SK-N-SH (cell line): ENCODE data around the gene MRM1. TPM values are rescaled to one million over a fixed set of nuclear protein-coding genes. Genes with fewer than 3 reads are reported as not detected.

Experiments used
- CTCF ChIA-PET: fragments of 300-600, 350-600 bp; formaldehyde crosslinking; extraction: SDS; loops from one replicate; lab custom pipeline; 2021; lab: Yijun Ruan, JAX
- POLR2A ChIA-PET: fragments of 350-600 bp; sonication (Branson Sonifier 250); formaldehyde crosslinking; extraction: SDS; loops from one replicate; lab custom pipeline; 2020; ENCODE audit warnings: antibody characterized with exemption, inconsistent platforms; lab: Yijun Ruan, JAX
- DNase-seq: peaks from one replicate; pipeline ENCODE4 v3.0.0; 2012
- H2AFZ ChIP-seq: fragments of 200-600 bp; sonication (generic); 2 replicates; pipeline ENCODE4 v1.8.1; 2016; ENCODE audit warnings: antibody characterized with exemption, mild to moderate bottlenecking, low read depth
- H3F3A ChIP-seq: fragments of 200-600 bp; sonication (generic); replicated peaks from 2 replicates; pipeline ENCODE3; 2016; ENCODE audit warnings: antibody characterized with exemption, mild to moderate bottlenecking; ENCODE audit not compliant: insufficient read depth
- H3K27ac ChIP-seq, 2 experiments: fragments of 200-500 bp in 1 of 2; fragments of 200-600 bp in 1 of 2; sonication (Bioruptor generic) in 1 of 2; sonication (generic), shearing (Covaris generic) in 1 of 2; 2 replicates each; pipeline versions ENCODE4 v1.5.1 to v1.6.1; 2014 to 2016; ENCODE audit warnings: low read depth in 2 of 2, inconsistent platforms in 1 of 2, low read length in 1 of 2, mild to moderate bottlenecking in 1 of 2, mixed read lengths in 1 of 2
- H3K27me3 ChIP-seq: fragments of 200-600 bp; sonication (generic), shearing (Covaris generic); 2 replicates; pipeline ENCODE4 v1.6.1; 2016; ENCODE audit warnings: mixed run types; ENCODE audit not compliant: insufficient read depth
- H3K36me3 ChIP-seq, 2 experiments: fragments of 200-500 bp in 1 of 2; fragments of 200-600 bp in 1 of 2; sonication (Bioruptor generic) in 1 of 2; sonication (generic) in 1 of 2; replicated peaks in 1 of 2; 2 replicates each; pipeline versions ENCODE3 to v1.5.1; 2014 to 2016; ENCODE audit warnings: low read length in 1 of 2, mild to moderate bottlenecking in 1 of 2; ENCODE audit not compliant: insufficient read depth in 2 of 2, control insufficient read depth in 1 of 2
- H3K4me1 ChIP-seq, 2 experiments: fragments of 200-500 bp in 1 of 2; fragments of 200-600 bp in 1 of 2; sonication (Bioruptor generic) in 1 of 2; sonication (generic), shearing (Covaris generic) in 1 of 2; 2 replicates each; pipeline versions ENCODE4 v1.5.1 to v1.6.1; 2014 to 2016; ENCODE audit warnings: low read depth in 1 of 2, low read length in 1 of 2, mixed run types in 1 of 2; ENCODE audit not compliant: insufficient read depth in 2 of 2, control insufficient read depth in 1 of 2
- H3K4me2 ChIP-seq: fragments of 200-600 bp; sonication (generic), shearing (Covaris generic); 2 replicates; pipeline ENCODE4 v1.6.1; 2017; ENCODE audit warnings: mixed run types
- H3K4me3 ChIP-seq, 2 experiments: fragments of 200-500 bp in 1 of 2; fragments of 200-600 bp in 1 of 2; sonication (Bioruptor generic) in 1 of 2; sonication (generic), shearing (Covaris generic) in 1 of 2; 2 replicates each; pipeline versions ENCODE4 v1.5.1 to v1.8.1; 2014 to 2016; ENCODE audit warnings: low read depth in 2 of 2, inconsistent platforms in 1 of 2, low read length in 1 of 2, mild to moderate bottlenecking in 1 of 2, mixed read lengths in 1 of 2, moderate library complexity in 1 of 2
- H3K79me2 ChIP-seq: fragments of 200-600 bp; sonication (generic); 2 replicates; pipeline ENCODE4 v1.8.1; 2017; ENCODE audit warnings: mild to moderate bottlenecking; ENCODE audit not compliant: insufficient read depth
- H3K9ac ChIP-seq: fragments of 200-600 bp; sonication (generic); 2 replicates; pipeline ENCODE4 v1.6.1; 2017; ENCODE audit warnings: mixed run types
- H3K9me2 ChIP-seq: fragments of 200-600 bp; sonication (generic); 2 replicates; pipeline ENCODE4 v1.6.1; 2017; ENCODE audit warnings: mixed run types
- H3K9me3 ChIP-seq: fragments of 200-600 bp; sonication (generic); 2 replicates; pipeline ENCODE4 v1.6.1; 2017; ENCODE audit warnings: mixed run types, mild to moderate bottlenecking, moderate library complexity
- H4K20me1 ChIP-seq: fragments of 200-600 bp; sonication (generic); 2 replicates; pipeline ENCODE4 v1.6.1; 2017; ENCODE audit warnings: mild to moderate bottlenecking, mixed run types; ENCODE audit not compliant: insufficient read depth
- ELF1 ChIP-seq: IDR thresholded peaks from 2 replicates; pipeline ENCODE4 v1.4.0; 2012
- EP300 ChIP-seq, 2 experiments: IDR thresholded peaks; 2 replicates each; pipeline versions ENCODE4 v1.4.0 to v1.6.1; 2012; ENCODE audit warnings: borderline replicate concordance in 1 of 2, low read depth in 1 of 2, low read length in 1 of 2
- FOXJ3 ChIP-seq: sonication (generic); formaldehyde crosslinking; IDR thresholded peaks from 2 replicates; pipeline ENCODE4 v1.5.1; 2020; ENCODE audit warnings: mild to moderate bottlenecking, missing genetic modification reagents
- GABPA ChIP-seq: IDR thresholded peaks from 2 replicates; pipeline ENCODE4 v1.4.0; 2012; ENCODE audit warnings: low read depth, mild to moderate bottlenecking
- MEF2A ChIP-seq: IDR thresholded peaks from 2 replicates; pipeline ENCODE4 v1.4.0; 2012; ENCODE audit warnings: low read depth, borderline replicate concordance
- MXI1 ChIP-seq: IDR thresholded peaks from 2 replicates; pipeline ENCODE4 v1.6.1; 2012; ENCODE audit warnings: mild to moderate bottlenecking, low read depth, low read length, improper control_type of control experiment
- NFIC ChIP-seq: IDR thresholded peaks from 2 replicates; pipeline ENCODE4 v1.4.0; 2012; ENCODE audit warnings: borderline replicate concordance
- NRF1 ChIP-seq: IDR thresholded peaks from 2 replicates; pipeline ENCODE4 v1.6.1; 2012; ENCODE audit warnings: low read depth, mild to moderate bottlenecking, low read length
- RCOR1 ChIP-seq: fragments of 150-350 bp; IDR thresholded peaks from 2 replicates; pipeline ENCODE4 v1.6.1; 2017; ENCODE audit warnings: antibody characterized with exemption, low read length
- REST ChIP-seq: IDR thresholded peaks from 2 replicates; pipeline ENCODE4 v1.6.1; 2012; ENCODE audit warnings: mild to moderate bottlenecking, low read depth, low read length, moderate library complexity
- RFX5 ChIP-seq: IDR thresholded peaks from 2 replicates; pipeline ENCODE4 v1.6.1; 2012; ENCODE audit warnings: mild to moderate bottlenecking, improper control_type of control experiment, low read length
- RXRA ChIP-seq: IDR thresholded peaks from 2 replicates; pipeline ENCODE4 v1.4.0; 2012; ENCODE audit warnings: low read depth, mild to moderate bottlenecking, borderline replicate concordance
- SMC3 ChIP-seq: IDR thresholded peaks from 2 replicates; pipeline ENCODE4 v1.6.1; 2012; ENCODE audit warnings: low read depth, low read length, improper control_type of control experiment
- TCF12 ChIP-seq: IDR thresholded peaks from 2 replicates; pipeline ENCODE4 v1.4.0; 2012
- USF2 ChIP-seq: fragments of 150-350 bp; IDR thresholded peaks from 2 replicates; pipeline ENCODE4 v1.6.1; 2017; ENCODE audit warnings: antibody characterized with exemption, low read length, low read depth, borderline replicate concordance
- YY1 ChIP-seq: IDR thresholded peaks from 2 replicates; pipeline ENCODE4 v1.4.0; 2012; ENCODE audit warnings: low read depth, mild to moderate bottlenecking
- WGBS: methylation state at CpG from one replicate; pipeline ENCODE4 v1.1.6; 2017; ENCODE audit warnings: low lambda C conversion rate; 5-methylcytosine and 5-hydroxymethylcytosine counted together
- polyA plus RNA-seq, 3 experiments: library from polyadenylated mRNA; depleted of rRNA; stranded (reverse); fragments of >200 nt; gene quantifications; 2 replicates each; pipeline ENCODE4 v1.2.3, GENCODE V29; 2012
- TF ChIP-seq, protein P1 (sequence below): IDR thresholded peaks from 2 replicates; pipeline ENCODE4 v1.4.0; 2012; ENCODE audit warnings: low read depth, borderline replicate concordance
- TF ChIP-seq, protein P2 (sequence below): fragments of 150-350 bp; IDR thresholded peaks from 2 replicates; pipeline ENCODE4 v1.6.1; 2016; ENCODE audit warnings: mild to moderate bottlenecking, low read depth, low read length
- TF ChIP-seq, protein P3 (sequence below): IDR thresholded peaks from 2 replicates; pipeline ENCODE4 v1.4.0; 2012; ENCODE audit warnings: low read depth

The MRM1 gene
- polyA plus RNA-seq, 1 of the 3 experiments (the other 2 are of a cell fraction), result 9.8 TPM

DNA sequence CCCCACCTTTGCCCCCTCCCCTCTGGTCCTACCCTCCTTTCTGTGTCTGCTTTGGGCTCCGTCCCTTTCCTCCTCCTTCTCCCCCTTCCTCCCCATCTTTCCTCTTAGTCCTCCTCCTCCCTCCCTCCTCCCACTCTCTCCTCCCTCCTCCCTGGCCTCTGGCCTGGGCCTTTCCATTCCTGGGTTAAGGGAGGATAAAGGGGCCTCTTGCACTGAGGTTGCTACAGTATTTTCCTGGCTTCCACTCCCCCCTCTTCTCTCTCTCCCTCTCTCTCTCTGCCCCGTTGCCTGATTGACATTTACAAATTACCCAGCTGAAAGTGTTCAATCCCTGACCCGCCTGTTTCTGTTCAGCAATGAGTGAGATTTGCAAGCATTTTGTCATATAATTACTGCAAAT is 44.0 kb downstream of the MRM1 start:
- Histone ChIP-seq H3F3A (no peaks in the 10 kb centered on the region), H3K9me3 (no peaks in the 10 kb centered on the region), H3K36me3 (no peaks in the 10 kb centered on the region), H3K9me2 (no peaks in the 10 kb centered on the region), H2AFZ (no peak overlapping the region), H3K9ac (no peak overlapping the region), H3K27ac (no peak overlapping the region), H3K27me3 (peaks cover 29% of the 10 kb centered on the region), H3K79me2 (no peaks in the 10 kb centered on the region), H3K4me2 (no peak overlapping the region), H3K4me1 (peaks cover 0 to 2% of the 10 kb centered on the region in 2 experiments; a peak in 1 of 4 replicates), H3K4me3 (no peak overlapping the region), H4K20me1 (no peaks in the 10 kb centered on the region)
- ChIA-PET CTCF (no interaction called here), POLR2A (no interaction called here)
- DNase-seq, result no peak
- WGBS, result 73% methylated on average over 3 of the region's 3 CpGs
- TF ChIP-seq MEF2A (no peak), REST (no peak), TCF12 (no peak)
- TF ChIP-seq, protein P1, sequence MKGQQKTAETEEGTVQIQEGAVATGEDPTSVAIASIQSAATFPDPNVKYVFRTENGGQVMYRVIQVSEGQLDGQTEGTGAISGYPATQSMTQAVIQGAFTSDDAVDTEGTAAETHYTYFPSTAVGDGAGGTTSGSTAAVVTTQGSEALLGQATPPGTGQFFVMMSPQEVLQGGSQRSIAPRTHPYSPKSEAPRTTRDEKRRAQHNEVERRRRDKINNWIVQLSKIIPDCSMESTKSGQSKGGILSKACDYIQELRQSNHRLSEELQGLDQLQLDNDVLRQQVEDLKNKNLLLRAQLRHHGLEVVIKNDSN, result no peak
- TF ChIP-seq, protein P2, sequence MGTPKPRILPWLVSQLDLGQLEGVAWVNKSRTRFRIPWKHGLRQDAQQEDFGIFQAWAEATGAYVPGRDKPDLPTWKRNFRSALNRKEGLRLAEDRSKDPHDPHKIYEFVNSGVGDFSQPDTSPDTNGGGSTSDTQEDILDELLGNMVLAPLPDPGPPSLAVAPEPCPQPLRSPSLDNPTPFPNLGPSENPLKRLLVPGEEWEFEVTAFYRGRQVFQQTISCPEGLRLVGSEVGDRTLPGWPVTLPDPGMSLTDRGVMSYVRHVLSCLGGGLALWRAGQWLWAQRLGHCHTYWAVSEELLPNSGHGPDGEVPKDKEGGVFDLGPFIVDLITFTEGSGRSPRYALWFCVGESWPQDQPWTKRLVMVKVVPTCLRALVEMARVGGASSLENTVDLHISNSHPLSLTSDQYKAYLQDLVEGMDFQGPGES, result no peak

DNA sequence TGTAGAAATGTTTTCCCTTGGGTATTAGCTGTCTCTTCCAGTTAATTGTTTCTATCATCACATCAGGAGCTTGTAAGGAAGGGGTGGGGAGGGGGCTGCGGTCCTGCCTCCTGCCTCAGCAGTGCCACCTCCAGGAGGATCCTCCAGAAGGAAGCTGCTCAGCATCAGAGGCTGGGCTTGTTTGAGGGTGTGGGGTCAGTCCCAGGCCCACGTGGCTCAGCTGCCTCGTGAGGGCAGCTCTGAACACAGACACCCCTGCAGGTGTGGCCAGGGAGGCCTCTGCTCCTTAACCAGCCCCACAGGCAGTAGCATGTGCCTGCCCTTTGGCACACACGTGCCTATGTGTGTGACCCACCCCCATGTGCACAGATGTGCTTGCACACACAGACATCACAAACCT is 46.3 kb downstream of the MRM1 start:
- POLR2A ChIA-PET, result no interaction called here
- TF ChIP-seq NFIC (no peak), MXI1 (no peak), NRF1 (no peak), ELF1 (no peak), EP300 (IDR thresholded peaks at IDR 0.05; ENCODE audit: borderline replicate concordance in 1 of 2, low read depth in 1 of 2, low read length in 1 of 2) (no peak), YY1 (no peak), GABPA (no peak), RXRA (no peak), FOXJ3 (no peak), USF2 (no peak), SMC3 (no peak), RCOR1 (no peak), RFX5 (no peak)
- TF ChIP-seq, protein P2, result no peak
- TF ChIP-seq, protein P3, sequence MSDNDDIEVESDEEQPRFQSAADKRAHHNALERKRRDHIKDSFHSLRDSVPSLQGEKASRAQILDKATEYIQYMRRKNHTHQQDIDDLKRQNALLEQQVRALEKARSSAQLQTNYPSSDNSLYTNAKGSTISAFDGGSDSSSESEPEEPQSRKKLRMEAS, result no peak
- TF ChIP-seq, protein P1, result no peak
- TF ChIP-seq, all 33 proteins: peak for 0
- H3K27ac ChIP-seq, result no peak overlapping the region
- H3K4me1 ChIP-seq, result peaks cover 0 to 2% of the 10 kb centered on the region in 2 experiments; a peak in 1 of 4 replicates
- no peaks in the 10 kb centered on the region for H3K9me3 ChIP-seq
- H3K4me3 ChIP-seq, result no peak overlapping the region
- H2AFZ ChIP-seq, result no peak overlapping the region
- no peaks in the 10 kb centered on the region for H3F3A ChIP-seq
- no peaks in the 10 kb centered on the region for H3K79me2 ChIP-seq
- H3K9me2 ChIP-seq, result no peaks in the 10 kb centered on the region
- H3K27me3 ChIP-seq, result peaks cover 12% of the 10 kb centered on the region
- H4K20me1 ChIP-seq, result no peaks in the 10 kb centered on the region
- no peaks in the 10 kb centered on the region for H3K36me3 ChIP-seq
- CTCF ChIA-PET, result interaction anchor here (0.8 to 3.6 kb wide), 6 partner anchors 13 to 101 kb away, joined by 3 to 16 read pairs (median 4); no protein-coding TSS in a partner anchor
- WGBS, result 90% methylated on average over 1 of the region's 4 CpGs
- no peak for DNase-seq
- no peak overlapping the region for H3K4me2 ChIP-seq
- no peak overlapping the region for H3K9ac ChIP-seq
